Measurements from ENCODE around the gene XKR7.

Gene XKR7

DNA sequence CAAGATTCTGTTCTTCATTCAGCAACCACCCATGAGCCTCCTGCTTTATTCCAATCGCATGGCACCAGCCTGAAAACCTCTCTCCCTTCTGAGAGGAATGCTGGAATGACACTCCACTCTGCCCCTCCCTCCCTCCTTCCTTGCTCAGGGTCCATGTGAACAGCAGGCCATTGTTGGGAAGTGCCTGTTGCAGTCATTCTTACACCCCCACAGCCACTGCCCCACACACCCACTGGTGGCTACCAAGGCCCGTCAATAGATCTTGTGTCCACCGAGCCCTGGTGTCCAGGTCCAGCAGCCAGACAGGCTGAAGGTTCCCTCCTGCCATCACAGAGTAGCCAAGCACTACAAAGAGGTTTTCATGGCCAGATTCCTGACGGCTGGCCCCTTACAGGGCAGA, 22.6 kb upstream of the XKR7 start:
- no peaks in the 10 kb centered on the region for H3K27me3 ChIP-seq (ENCODE audit: control insufficient read depth, insufficient read depth, low read length)
- no peaks in the 10 kb centered on the region for H3K4me1 ChIP-seq (ENCODE audit: control insufficient read depth, insufficient read depth, low read length)
- H3K9me3 ChIP-seq (ENCODE audit: control insufficient read depth, insufficient read depth, low read depth, low read length), result peaks cover 6% of the 10 kb centered on the region; the same call in 1 of the 2 replicates
- no peak overlapping the region for H3K9ac ChIP-seq (ENCODE audit: low read length)
- no peak overlapping the region for H3K27ac ChIP-seq (ENCODE audit: low read depth, low read length)
- H3K4me3 ChIP-seq (ENCODE audit: low read depth, low read length), result no peak overlapping the region
- peaks cover 65% of the 10 kb centered on the region for H3K36me3 ChIP-seq (ENCODE audit: control insufficient read depth, insufficient read depth, low read length)

- Histone ChIP-seq H3K27me3 (ENCODE audit: control insufficient read depth, insufficient read depth, low read length) (no peaks in the 10 kb centered on the region), H3K9ac (ENCODE audit: low read length) (no peak overlapping the region), H3K36me3 (ENCODE audit: control insufficient read depth, insufficient read depth, low read length) (peaks cover 66% of the 10 kb centered on the region), H3K4me1 (ENCODE audit: control insufficient read depth, insufficient read depth, low read length) (peaks cover 4% of the 10 kb centered on the region), H3K4me3 (ENCODE audit: low read depth, low read length) (no peak overlapping the region), H3K9me3 (ENCODE audit: control insufficient read depth, insufficient read depth, low read depth, low read length) (peaks cover 6% of the 10 kb centered on the region; the same call in 1 of the 2 replicates), H3K27ac (ENCODE audit: low read depth, low read length) (no peak overlapping the region)
Measured at GRCh38 chr20:31945785-31946184, 22.2 kb upstream of the XKR7 start.

- H3K36me3 ChIP-seq (ENCODE audit: control insufficient read depth, insufficient read depth, low read length), result peaks cover 66% of the 10 kb centered on the region
- H3K4me1 ChIP-seq (ENCODE audit: control insufficient read depth, insufficient read depth, low read length), result peaks cover 8% of the 10 kb centered on the region
- no peak overlapping the region for H3K9ac ChIP-seq (ENCODE audit: low read length)
- H3K27ac ChIP-seq (ENCODE audit: low read depth, low read length), result no peak overlapping the region
- peaks cover 6% of the 10 kb centered on the region; the same call in 1 of the 2 replicates for H3K9me3 ChIP-seq (ENCODE audit: control insufficient read depth, insufficient read depth, low read depth, low read length)
- H3K4me3 ChIP-seq (ENCODE audit: low read depth, low read length), result no peak overlapping the region
- H3K27me3 ChIP-seq (ENCODE audit: control insufficient read depth, insufficient read depth, low read length), result no peaks in the 10 kb centered on the region
Measured at GRCh38 chr20:31948008-31948407, 19.9 kb upstream of the XKR7 start.

- H3K4me3 ChIP-seq (ENCODE audit: low read depth, low read length), result peak overlapping the region; percentile 93; the same call in 1 of the 2 replicates
- H3K27ac ChIP-seq (ENCODE audit: low read depth, low read length), result no peak overlapping the region
- H3K36me3 ChIP-seq (ENCODE audit: control insufficient read depth, insufficient read depth, low read length), result peaks cover 52% of the 10 kb centered on the region
- peaks cover 8% of the 10 kb centered on the region for H3K4me1 ChIP-seq (ENCODE audit: control insufficient read depth, insufficient read depth, low read length)
- peaks cover 3% of the 10 kb centered on the region; the same call in 1 of the 2 replicates for H3K27me3 ChIP-seq (ENCODE audit: control insufficient read depth, insufficient read depth, low read length)
- H3K9ac ChIP-seq (ENCODE audit: low read length), result peak overlapping the region; percentile 82
- peaks cover 6% of the 10 kb centered on the region; the same call in 1 of the 2 replicates for H3K9me3 ChIP-seq (ENCODE audit: control insufficient read depth, insufficient read depth, low read depth, low read length)
Measured at GRCh38 chr20:31949877-31950646, 17.9 kb upstream of the XKR7 start.

DNA sequence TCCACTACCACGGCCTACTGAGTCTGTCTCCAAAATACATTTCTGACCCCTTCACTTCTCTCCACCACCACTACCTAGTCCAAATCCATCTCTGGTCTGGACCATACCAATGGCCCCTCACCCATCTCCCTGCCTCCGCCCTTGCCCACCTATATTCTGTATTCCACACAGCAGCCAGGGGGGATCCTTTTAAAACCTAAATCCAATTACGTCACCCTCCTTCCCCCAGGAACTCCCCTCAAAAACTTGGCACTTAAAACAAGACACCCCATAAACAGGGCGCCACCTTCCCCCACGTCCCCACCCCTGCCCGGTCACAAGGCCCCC, 16.8 kb upstream of the XKR7 start:
- Histone ChIP-seq H3K9ac (ENCODE audit: low read length) (peak overlapping the region; percentile 82), H3K27me3 (ENCODE audit: control insufficient read depth, insufficient read depth, low read length) (peaks cover 7% of the 10 kb centered on the region; the same call in 1 of the 2 replicates), H3K4me1 (ENCODE audit: control insufficient read depth, insufficient read depth, low read length) (peaks cover 8% of the 10 kb centered on the region), H3K27ac (ENCODE audit: low read depth, low read length) (peak overlapping the region; percentile 41), H3K4me3 (ENCODE audit: low read depth, low read length) (peak overlapping the region; percentile 93), H3K36me3 (ENCODE audit: control insufficient read depth, insufficient read depth, low read length) (peaks cover 41% of the 10 kb centered on the region), H3K9me3 (ENCODE audit: control insufficient read depth, insufficient read depth, low read depth, low read length) (peaks cover 6% of the 10 kb centered on the region; the same call in 1 of the 2 replicates)

DNA sequence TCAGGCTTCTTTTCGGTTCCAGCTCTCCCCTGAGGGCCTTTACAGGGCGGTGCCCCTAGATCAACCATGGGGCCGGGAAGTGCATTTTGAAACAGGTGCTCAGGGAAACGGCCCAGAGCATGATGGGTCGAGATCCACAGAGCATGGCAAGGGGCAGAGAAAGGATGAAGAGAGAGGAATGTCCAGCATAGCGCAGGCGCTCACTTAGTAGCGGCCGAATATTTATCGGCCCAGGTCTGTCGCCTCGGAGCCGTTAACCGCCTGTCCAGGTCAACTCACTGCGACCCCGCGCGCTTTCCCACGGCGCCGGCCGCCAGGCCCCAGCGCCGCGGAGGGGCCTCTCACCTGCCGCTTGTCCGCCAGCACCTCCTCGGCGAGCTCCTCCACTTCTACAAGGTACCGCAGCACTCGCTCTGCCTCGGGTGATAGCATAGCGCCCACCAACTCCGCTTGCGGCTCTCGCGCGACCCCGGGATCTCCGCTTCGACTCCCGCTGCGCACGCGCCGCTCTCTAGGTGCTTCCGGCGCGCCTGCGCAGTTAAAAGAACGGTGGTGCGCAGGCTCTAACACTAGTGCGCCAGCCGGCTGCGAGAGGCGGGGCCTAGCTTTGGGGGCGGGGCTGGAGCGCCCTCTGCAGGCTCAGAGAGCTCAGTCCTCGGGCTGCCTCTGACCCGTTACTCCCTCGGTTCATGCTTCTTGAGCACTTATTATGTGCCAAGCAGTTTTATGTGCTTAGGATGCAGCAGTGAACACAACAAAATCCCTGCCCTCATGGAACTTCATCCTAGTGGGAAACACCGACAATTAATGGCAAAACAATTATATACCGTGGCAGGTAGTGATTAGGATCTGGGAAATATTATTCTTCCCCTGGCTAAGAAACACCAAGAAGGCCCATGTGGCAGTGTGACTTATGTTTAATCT, 16.2 kb upstream of the XKR7 start, which contains the start of gene PDRG1:
TSS of gene PDRG1 (minus strand) at position 517 of the 924 bp plus-strand sequence. CDS start at position 432, 85 bp downstream.
- H3K27me3 ChIP-seq (ENCODE audit: control insufficient read depth, insufficient read depth, low read length), result peaks cover 13% of the 10 kb centered on the region; the same call in 1 of the 2 replicates
- peak within 1 kb of the TSS; percentile 93 for H3K4me3 ChIP-seq (ENCODE audit: low read depth, low read length)
- peak within 1 kb of the TSS; percentile 82 for H3K9ac ChIP-seq (ENCODE audit: low read length)
- H3K4me1 ChIP-seq (ENCODE audit: control insufficient read depth, insufficient read depth, low read length), result peaks cover 8% of the 10 kb centered on the region
- peaks cover 35% of the 10 kb centered on the region for H3K36me3 ChIP-seq (ENCODE audit: control insufficient read depth, insufficient read depth, low read length)
- H3K27ac ChIP-seq (ENCODE audit: low read depth, low read length), result peak within 1 kb of the TSS; percentile 41
- H3K9me3 ChIP-seq (ENCODE audit: control insufficient read depth, insufficient read depth, low read depth, low read length), result peaks cover 6% of the 10 kb centered on the region; the same call in 1 of the 2 replicates

- peaks cover 8% of the 10 kb centered on the region for H3K4me1 ChIP-seq (ENCODE audit: control insufficient read depth, insufficient read depth, low read length)
- peaks cover 16% of the 10 kb centered on the region for H3K36me3 ChIP-seq (ENCODE audit: control insufficient read depth, insufficient read depth, low read length)
- H3K9me3 ChIP-seq (ENCODE audit: control insufficient read depth, insufficient read depth, low read depth, low read length), result no peaks in the 10 kb centered on the region
- no peak overlapping the region for H3K4me3 ChIP-seq (ENCODE audit: low read depth, low read length)
- H3K27me3 ChIP-seq (ENCODE audit: control insufficient read depth, insufficient read depth, low read length), result peaks cover 14% of the 10 kb centered on the region; the same call in 1 of the 2 replicates
- H3K27ac ChIP-seq (ENCODE audit: low read depth, low read length), result no peak overlapping the region
- no peak overlapping the region for H3K9ac ChIP-seq (ENCODE audit: low read length)
Measured at GRCh38 chr20:31953556-31954148, 14.3 kb upstream of the XKR7 start.

- H3K36me3 ChIP-seq (ENCODE audit: control insufficient read depth, insufficient read depth, low read length), result peaks cover 9% of the 10 kb centered on the region
- H3K9me3 ChIP-seq (ENCODE audit: control insufficient read depth, insufficient read depth, low read depth, low read length), result no peaks in the 10 kb centered on the region
- no peak overlapping the region for H3K27ac ChIP-seq (ENCODE audit: low read depth, low read length)
- peaks cover 16% of the 10 kb centered on the region; the same call in 1 of the 2 replicates for H3K27me3 ChIP-seq (ENCODE audit: control insufficient read depth, insufficient read depth, low read length)
- H3K9ac ChIP-seq (ENCODE audit: low read length), result no peak overlapping the region
- H3K4me3 ChIP-seq (ENCODE audit: low read depth, low read length), result no peak overlapping the region
- peaks cover 8% of the 10 kb centered on the region for H3K4me1 ChIP-seq (ENCODE audit: control insufficient read depth, insufficient read depth, low read length)
Measured at GRCh38 chr20:31954500-31954899, 13.5 kb upstream of the XKR7 start.

DNA sequence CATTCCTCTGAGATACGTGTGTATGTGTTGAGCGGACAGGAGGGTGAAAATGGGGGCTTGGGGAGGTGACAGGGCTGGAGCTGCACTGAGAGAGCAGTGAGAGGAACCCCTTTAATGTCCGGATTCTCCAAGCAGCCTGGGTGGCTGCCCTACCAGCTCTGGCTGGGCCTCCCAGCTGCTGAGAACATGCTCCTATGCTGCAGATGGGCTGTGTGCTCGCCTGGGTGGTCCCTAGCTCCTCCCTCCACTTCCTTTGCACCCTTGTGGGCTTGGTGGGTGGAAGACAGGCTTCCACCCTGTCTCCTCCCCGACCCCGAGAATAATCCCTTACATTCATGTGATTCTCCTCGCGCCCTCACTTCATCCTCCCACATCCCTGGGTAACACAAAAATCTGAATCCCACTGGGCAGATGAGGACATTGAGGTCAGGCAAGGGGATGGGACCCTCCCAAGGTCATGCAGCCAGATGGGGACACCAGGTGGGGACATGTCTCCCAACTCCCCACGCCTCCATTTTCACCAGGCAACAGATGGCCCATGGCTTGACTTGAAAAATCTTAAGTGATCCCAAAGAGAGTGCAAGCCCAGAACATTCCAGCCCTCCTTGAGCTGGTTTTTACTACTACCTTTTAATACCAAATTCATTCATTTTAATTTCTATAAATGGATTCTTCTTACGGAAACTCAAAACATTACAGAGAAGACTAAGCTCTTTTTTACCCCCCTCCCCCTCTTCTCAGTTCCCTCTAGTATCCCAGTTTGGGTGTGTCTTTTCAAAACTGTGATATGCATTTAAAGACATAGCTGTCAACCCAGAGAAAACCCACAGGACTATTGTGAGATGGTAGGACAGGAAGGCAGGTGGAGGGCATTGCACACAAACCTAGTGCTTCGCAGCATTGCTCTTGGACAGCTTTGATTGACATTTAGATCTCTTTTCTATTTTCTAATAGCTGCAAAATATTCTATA, 11.1 kb upstream of the XKR7 start:
- no peaks in the 10 kb centered on the region for H3K9me3 ChIP-seq (ENCODE audit: control insufficient read depth, insufficient read depth, low read depth, low read length)
- no peak overlapping the region for H3K9ac ChIP-seq (ENCODE audit: low read length)
- no peak overlapping the region for H3K27ac ChIP-seq (ENCODE audit: low read depth, low read length)
- H3K4me1 ChIP-seq (ENCODE audit: control insufficient read depth, insufficient read depth, low read length), result no peaks in the 10 kb centered on the region
- H3K4me3 ChIP-seq (ENCODE audit: low read depth, low read length), result no peak overlapping the region
- H3K27me3 ChIP-seq (ENCODE audit: control insufficient read depth, insufficient read depth, low read length), result peaks cover 37% of the 10 kb centered on the region; the same call in 1 of the 2 replicates
- no peaks in the 10 kb centered on the region for H3K36me3 ChIP-seq (ENCODE audit: control insufficient read depth, insufficient read depth, low read length)

DNA sequence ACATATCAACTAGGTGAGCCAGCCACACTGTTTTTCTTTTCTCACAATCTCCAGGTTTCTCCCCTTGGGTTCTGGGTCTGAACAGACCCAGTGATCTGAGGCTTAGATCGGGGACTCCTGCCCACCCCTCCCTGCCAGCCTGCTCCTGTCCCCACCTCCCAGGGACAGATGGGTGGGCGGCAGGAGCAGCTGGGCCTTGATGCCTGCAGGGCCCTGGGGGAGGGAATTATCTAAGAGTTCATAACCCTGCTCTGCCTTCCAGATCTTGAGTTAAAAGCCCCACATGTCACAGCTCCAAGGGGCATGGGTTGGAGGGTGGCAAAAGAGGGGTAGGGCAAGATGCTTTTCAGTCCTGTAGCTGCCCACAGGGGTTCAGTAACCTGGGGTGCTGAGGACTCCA, 5.2 kb upstream of the XKR7 start:
- H3K27me3 ChIP-seq (ENCODE audit: control insufficient read depth, insufficient read depth, low read length), result peaks cover 73% of the 10 kb centered on the region

More for the DNA sequence above, 5.2 kb upstream of the XKR7 start:
- Histone ChIP-seq H3K36me3 (ENCODE audit: control insufficient read depth, insufficient read depth, low read length) (no peaks in the 10 kb centered on the region), H3K4me1 (ENCODE audit: control insufficient read depth, insufficient read depth, low read length) (no peaks in the 10 kb centered on the region), H3K9ac (ENCODE audit: low read length) (no peak overlapping the region), H3K9me3 (ENCODE audit: control insufficient read depth, insufficient read depth, low read depth, low read length) (no peaks in the 10 kb centered on the region), H3K4me3 (ENCODE audit: low read depth, low read length) (no peak overlapping the region), H3K27ac (ENCODE audit: low read depth, low read length) (no peak overlapping the region)

Measured in HUES6 (cell line).